Stimulated activated naive B cell treated with anti-CD40 and anti-IgM and Interleukin-4, amounts not matched to agents 10 μg/mL and 1 μg/mL and 100 μg/mL, for 72 hours (primary cell): ENCODE results near the gene GJB3.
"Not testable (repeated sequence)": the region's sequence is repeated elsewhere in the genome, so short reads cannot be mapped to it uniquely, and the experiment has no call there.

Experiments used
- ATAC-seq, 2 donors: fragments of 150-1000 bp; cut with Tn5 transposase; replicated peaks; 2 replicates each; pipeline ENCODE4 v1.10.0; 2021; ENCODE audit warnings: moderate library complexity in 1 of 2
- DNase-seq: peaks from one replicate; pipeline ENCODE4 v3.0.0; 2021
- H3K27ac Mint-ChIP-seq: one replicate; pipeline ENCODE4 v1.8.0; 2022; ENCODE audit warnings: mild to moderate bottlenecking, mixed read lengths
- H3K27me3 Mint-ChIP-seq, 2 donors: one replicate each; pipeline ENCODE4 v1.8.0; 2022; ENCODE audit warnings: mixed read lengths in 2 of 2
- H3K36me3 Mint-ChIP-seq, 2 donors: one replicate each; pipeline ENCODE4 v1.8.0; 2022; ENCODE audit warnings: mixed read lengths in 2 of 2, mild to moderate bottlenecking in 1 of 2
- H3K4me1 Mint-ChIP-seq, 2 donors: one replicate each; pipeline ENCODE4 v1.8.0; 2022; ENCODE audit warnings: mixed read lengths in 2 of 2, mild to moderate bottlenecking in 1 of 2
- H3K4me3 Mint-ChIP-seq, 2 donors: one replicate each; pipeline ENCODE4 v1.8.0; 2022; ENCODE audit warnings: mild to moderate bottlenecking in 2 of 2, mixed read lengths in 2 of 2, moderate library complexity in 1 of 2
- H3K9me3 Mint-ChIP-seq, 2 donors: one replicate each; pipeline ENCODE4 v1.8.0; 2022; ENCODE audit warnings: mixed read lengths in 2 of 2, mild to moderate bottlenecking in 1 of 2

Gene GJB3

GRCh38 chr1:34808051-34808810 lies 27.2 kb downstream of the GJB3 start:
- peaks cover 0 to 4% of the 10 kb centered on the region in 2 donors for H3K4me1 Mint-ChIP-seq

DNA sequence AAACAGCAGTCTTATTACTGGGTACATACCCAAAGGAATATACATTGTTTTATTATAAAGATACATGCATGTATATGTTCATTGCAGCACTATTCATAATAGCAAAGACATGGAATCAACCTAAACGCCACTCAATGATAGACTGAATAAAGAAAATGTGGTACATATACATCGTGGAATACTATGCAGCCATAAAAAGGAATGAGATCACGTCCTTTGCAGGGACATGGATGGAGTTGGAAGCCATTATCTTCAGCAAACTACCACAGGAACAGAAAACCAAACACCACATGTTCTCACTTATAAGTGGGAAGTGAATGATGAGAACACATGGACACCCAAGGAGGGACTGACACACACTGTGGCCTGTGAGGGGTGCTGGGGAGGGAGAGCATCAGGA lies 29.8 kb downstream of the GJB3 start:
- ATAC-seq = not testable (repeated sequence)

More at GRCh38 chr1:34808051-34808810, 27.2 kb downstream of the GJB3 start:
- no peak overlapping the region for H3K4me3 Mint-ChIP-seq
- no peak for ATAC-seq
- no peak for DNase-seq
- H3K9me3 Mint-ChIP-seq = peaks cover 9 to 12% of the 10 kb centered on the region in 2 donors
- no peak overlapping the region for H3K27ac Mint-ChIP-seq
- peaks cover 21 to 26% of the 10 kb centered on the region in 2 donors for H3K36me3 Mint-ChIP-seq
- no peaks in the 10 kb centered on the region for H3K27me3 Mint-ChIP-seq

DNA sequence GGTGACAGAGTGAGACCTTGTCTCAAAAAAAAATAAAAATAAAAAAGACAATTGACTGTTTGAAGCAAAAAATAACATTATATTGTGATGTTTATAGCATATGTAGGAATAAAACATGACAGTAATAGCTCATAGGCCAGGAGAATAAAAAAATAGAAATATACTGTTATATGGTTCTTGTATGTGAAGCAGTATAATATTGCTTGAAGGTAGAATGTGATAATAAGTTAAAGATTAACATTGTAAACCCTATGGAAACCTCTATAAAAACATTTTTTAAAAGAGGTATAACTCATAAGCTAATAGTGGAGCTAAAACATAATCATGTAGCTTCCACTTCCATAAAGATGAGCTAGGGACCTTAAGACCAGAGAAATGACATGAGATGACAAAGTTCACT lies 35.3 kb downstream of the GJB3 start:
- DNase-seq (no peak), ATAC-seq (no peak)
- Mint-ChIP-seq H3K4me1 (peaks cover 0 to 1% of the 10 kb centered on the region in 2 donors), H3K9me3 (no peaks in the 10 kb centered on the region), H3K36me3 (peaks cover 1 to 4% of the 10 kb centered on the region in 2 donors), H3K4me3 (no peak overlapping the region), H3K27me3 (no peaks in the 10 kb centered on the region), H3K27ac (no peak overlapping the region)

More for the DNA sequence above, 29.8 kb downstream of the GJB3 start:
- not testable (repeated sequence) for H3K27me3 Mint-ChIP-seq, H3K9me3 Mint-ChIP-seq, H3K27ac Mint-ChIP-seq, H3K4me3 Mint-ChIP-seq, H3K4me1 Mint-ChIP-seq, DNase-seq
- peaks cover 11 to 16% of the 10 kb centered on the region in 2 donors for H3K36me3 Mint-ChIP-seq

DNA sequence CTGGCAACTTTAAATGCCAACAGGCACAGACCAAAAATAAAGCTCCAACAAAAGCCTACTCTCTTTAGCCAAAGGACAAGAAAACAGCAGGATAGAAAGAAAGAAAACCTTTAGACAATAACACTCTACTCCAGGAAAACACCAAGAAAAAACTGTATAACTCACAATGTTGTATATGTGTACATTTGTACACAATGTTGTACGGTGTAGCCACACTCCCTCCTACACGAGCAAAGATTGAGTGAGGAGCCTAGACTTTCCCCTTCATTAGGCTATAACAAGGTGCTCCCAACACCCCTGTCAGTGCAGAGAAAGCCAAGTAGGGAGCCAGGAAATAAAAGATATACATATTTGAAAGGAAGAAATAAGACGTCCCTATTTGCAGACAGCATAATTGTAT lies 35.8 kb downstream of the GJB3 start:
- Mint-ChIP-seq H3K4me3 (no peak overlapping the region), H3K36me3 (peaks cover 1 to 4% of the 10 kb centered on the region in 2 donors), H3K27me3 (no peaks in the 10 kb centered on the region), H3K4me1 (peaks cover 0 to 6% of the 10 kb centered on the region in 2 donors), H3K9me3 (no peaks in the 10 kb centered on the region), H3K27ac (no peak overlapping the region)
- DNase-seq = no peak
- ATAC-seq = no peak

DNA sequence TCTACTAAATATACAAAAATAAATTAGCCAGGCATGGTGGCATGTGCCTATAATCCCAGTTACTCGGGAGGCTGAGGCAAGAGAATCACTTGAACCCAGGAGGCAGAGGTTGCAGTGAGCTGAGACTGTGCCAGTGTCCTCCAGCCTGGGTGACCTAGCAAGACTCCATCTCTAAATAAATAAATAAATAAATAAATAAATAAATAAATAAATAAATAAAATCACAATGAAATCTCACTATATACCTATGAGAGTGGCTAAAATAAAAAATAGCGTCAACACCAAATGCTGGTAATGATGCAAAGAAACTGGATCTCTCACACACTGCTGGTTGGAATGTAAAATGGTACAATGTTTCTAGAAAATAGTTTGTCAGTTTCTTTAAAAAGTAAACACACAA lies 37.8 kb downstream of the GJB3 start:
- H3K4me3 Mint-ChIP-seq, H3K4me1 Mint-ChIP-seq, H3K9me3 Mint-ChIP-seq, H3K27ac Mint-ChIP-seq, H3K27me3 Mint-ChIP-seq, H3K36me3 Mint-ChIP-seq, DNase-seq, ATAC-seq: not testable (repeated sequence)

DNA sequence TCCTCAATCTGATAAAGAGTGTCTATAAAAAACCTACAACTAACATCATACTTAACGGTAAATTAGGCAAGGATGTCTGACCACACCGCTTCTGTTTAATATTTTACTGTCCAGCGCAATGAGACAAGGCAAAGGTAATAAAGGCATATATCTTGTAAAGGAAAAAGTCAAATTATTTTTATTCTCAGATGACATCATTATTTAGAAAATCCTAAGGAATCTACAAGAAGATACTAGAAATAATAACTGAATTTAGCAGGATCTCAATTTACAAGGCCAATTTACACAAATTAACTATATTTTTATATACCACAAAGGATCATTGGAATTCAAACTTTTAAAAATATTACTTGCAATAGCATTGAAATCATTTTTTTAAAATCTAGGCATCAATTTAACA lies 41.2 kb downstream of the GJB3 start:
- DNase-seq = no peak
- no peaks in the 10 kb centered on the region for H3K9me3 Mint-ChIP-seq
- no peak overlapping the region for H3K4me3 Mint-ChIP-seq
- H3K36me3 Mint-ChIP-seq = peaks cover 1 to 4% of the 10 kb centered on the region in 2 donors
- no peak overlapping the region for H3K27ac Mint-ChIP-seq
- peaks cover 2 to 6% of the 10 kb centered on the region in 2 donors for H3K4me1 Mint-ChIP-seq
- ATAC-seq = no peak
- no peaks in the 10 kb centered on the region for H3K27me3 Mint-ChIP-seq

GRCh38 chr1:34824817-34825454 lies 43.9 kb downstream of the GJB3 start:
- Mint-ChIP-seq H3K4me3 (no peak overlapping the region), H3K27ac (no peak overlapping the region), H3K27me3 (no peaks in the 10 kb centered on the region), H3K4me1 (peaks cover 3 to 10% of the 10 kb centered on the region in 2 donors), H3K36me3 (no peaks in the 10 kb centered on the region), H3K9me3 (no peaks in the 10 kb centered on the region)
- ATAC-seq (no peak), DNase-seq (no peak)

DNA sequence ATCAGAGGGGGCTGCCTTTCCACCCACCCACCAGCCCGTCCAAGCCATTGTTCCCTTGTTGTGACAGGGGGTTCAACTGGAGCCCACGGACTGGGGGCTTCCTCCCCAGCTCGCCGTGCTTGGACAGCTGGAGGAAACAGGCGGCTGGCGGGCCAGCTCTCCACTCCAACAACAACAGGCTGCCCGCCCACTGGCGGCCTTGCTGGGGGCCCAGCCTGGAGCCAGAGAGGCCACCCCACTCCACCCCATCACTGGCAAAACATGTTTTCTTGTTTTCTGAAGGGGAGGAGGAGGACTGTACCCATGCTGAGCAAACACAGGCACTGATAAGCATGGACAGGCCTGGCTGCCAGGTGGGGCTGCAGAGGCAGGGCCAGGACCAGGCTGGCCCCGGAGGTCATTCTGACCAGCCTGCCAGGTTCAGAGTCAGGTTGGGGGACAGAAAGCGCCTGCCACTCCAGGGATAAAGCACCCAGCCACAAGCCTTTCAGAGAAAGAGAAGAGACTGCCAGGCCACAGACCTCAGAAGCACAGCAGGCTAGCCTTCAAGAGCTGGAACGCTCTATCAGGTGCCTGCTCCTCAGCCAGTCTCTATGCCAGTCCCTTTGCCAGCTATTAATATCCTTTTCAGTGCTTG lies 44.6 kb downstream of the GJB3 start:
- Mint-ChIP-seq H3K27me3 (no peaks in the 10 kb centered on the region), H3K27ac (no peak overlapping the region), H3K9me3 (no peaks in the 10 kb centered on the region), H3K36me3 (no peaks in the 10 kb centered on the region), H3K4me3 (no peak overlapping the region), H3K4me1 (peaks cover 3 to 10% of the 10 kb centered on the region in 2 donors)
- DNase-seq (no peak), ATAC-seq (no peak)

- Mint-ChIP-seq H3K36me3 (peaks cover 0 to under 1% of the 10 kb centered on the region in 2 donors), H3K9me3 (no peaks in the 10 kb centered on the region), H3K4me3 (no peak overlapping the region), H3K27me3 (no peaks in the 10 kb centered on the region), H3K4me1 (peaks cover 3 to 4% of the 10 kb centered on the region in 2 donors), H3K27ac (no peak overlapping the region)
- ATAC-seq = no peak
- DNase-seq = no peak
These were observed 46.4 kb downstream of the GJB3 start for GRCh38 chr1:34827341-34827941.

DNA sequence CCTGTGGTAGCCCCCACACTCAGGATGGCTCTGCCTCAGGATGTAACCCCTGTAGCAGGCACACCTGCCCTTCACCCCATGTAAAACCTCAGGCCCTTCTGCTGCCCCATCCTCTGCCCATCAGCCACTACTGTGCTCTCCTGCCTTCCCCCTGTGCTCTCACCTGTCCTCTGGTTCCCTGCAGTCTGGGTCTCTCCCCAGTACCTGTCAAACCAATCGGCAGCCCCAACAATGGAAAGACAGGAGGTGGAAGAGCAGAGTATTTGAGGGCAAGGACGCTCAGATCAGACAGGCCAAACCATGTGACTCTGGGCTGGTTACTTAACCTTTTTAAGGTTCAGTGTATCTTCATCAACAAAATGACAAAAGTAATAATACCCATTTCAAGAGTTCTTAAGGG lies 47.6 kb downstream of the GJB3 start:
- no peak overlapping the region for H3K4me3 Mint-ChIP-seq
- peaks cover 3 to 4% of the 10 kb centered on the region in 2 donors for H3K4me1 Mint-ChIP-seq
- ATAC-seq (no peak), DNase-seq (no peak)
- no peak overlapping the region for H3K27ac Mint-ChIP-seq
- no peaks in the 10 kb centered on the region for H3K27me3 Mint-ChIP-seq
- no peaks in the 10 kb centered on the region for H3K9me3 Mint-ChIP-seq
- H3K36me3 Mint-ChIP-seq = peaks cover 2 to 4% of the 10 kb centered on the region in 2 donors

DNA sequence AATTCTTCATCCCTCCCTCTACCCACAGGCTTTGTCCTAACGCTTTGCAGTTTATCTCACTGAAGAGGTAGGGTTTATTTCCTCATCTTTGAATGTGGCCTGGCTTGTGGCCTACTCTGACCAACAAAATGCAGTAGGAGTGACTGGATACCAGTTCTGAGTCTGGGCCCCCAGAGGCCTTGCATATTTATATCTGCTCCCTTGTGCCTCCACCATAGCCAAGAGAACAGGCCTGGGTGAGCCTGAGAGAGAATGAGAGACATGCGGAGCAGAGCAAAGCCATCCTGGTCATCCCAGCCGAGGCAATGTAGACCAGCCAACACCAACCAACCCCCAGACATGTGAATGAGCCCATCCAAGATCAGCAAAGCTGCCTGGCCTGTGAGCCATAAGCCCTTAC lies 48.2 kb downstream of the GJB3 start:
- ATAC-seq (no peak), DNase-seq (no peak)
- Mint-ChIP-seq H3K4me1 (peaks cover 3 to 4% of the 10 kb centered on the region in 2 donors), H3K36me3 (peaks cover 2 to 4% of the 10 kb centered on the region in 2 donors), H3K9me3 (no peaks in the 10 kb centered on the region), H3K27ac (no peak overlapping the region), H3K27me3 (no peaks in the 10 kb centered on the region), H3K4me3 (no peak overlapping the region)

GRCh38 chr1:34831721-34832246 lies 50.8 kb downstream of the GJB3 start:
- ATAC-seq (no peak), DNase-seq (no peak)
- no peak overlapping the region for H3K27ac Mint-ChIP-seq
- H3K36me3 Mint-ChIP-seq = peaks cover 5 to 10% of the 10 kb centered on the region in 2 donors
- no peaks in the 10 kb centered on the region for H3K9me3 Mint-ChIP-seq
- peaks cover 3 to 4% of the 10 kb centered on the region in 2 donors for H3K4me1 Mint-ChIP-seq
- H3K27me3 Mint-ChIP-seq = no peaks in the 10 kb centered on the region
- H3K4me3 Mint-ChIP-seq = no peak overlapping the region

GRCh38 chr1:34833711-34834110 lies 52.7 kb downstream of the GJB3 start:
- Mint-ChIP-seq H3K4me1 (peaks cover 1 to 3% of the 10 kb centered on the region in 2 donors), H3K27me3 (no peaks in the 10 kb centered on the region), H3K4me3 (no peak overlapping the region), H3K27ac (no peak overlapping the region), H3K9me3 (no peaks in the 10 kb centered on the region), H3K36me3 (peaks cover 5 to 16% of the 10 kb centered on the region in 2 donors)
- ATAC-seq (no peak), DNase-seq (no peak)
